BLaER1 (cell line): ENCODE results near the gene TRAPPC13.
"Not testable (repeated sequence)": the region's sequence is repeated elsewhere in the genome, so short reads cannot be mapped to it uniquely, and the experiment has no call there.

ENCODE experiments used
- H3K27ac ChIP-seq: shearing (Covaris generic); formaldehyde crosslinking; 2 replicates; pipeline ENCODE4 v1.8.1; 2022
- H3K27me3 ChIP-seq: shearing (Covaris generic); formaldehyde crosslinking; 2 replicates; pipeline ENCODE4 v1.8.1; 2022
- H3K36me3 ChIP-seq: shearing (Covaris generic); formaldehyde crosslinking; 2 replicates; pipeline ENCODE4 v1.8.1; 2022
- H3K4me1 ChIP-seq: shearing (Covaris generic); formaldehyde crosslinking; 2 replicates; pipeline ENCODE4 v1.8.1; 2022
- H3K4me2 ChIP-seq: shearing (Covaris generic); formaldehyde crosslinking; 2 replicates; pipeline ENCODE4 v1.8.1; 2022
- H3K4me3 ChIP-seq: shearing (Covaris generic); formaldehyde crosslinking; 2 replicates; pipeline ENCODE4 v1.8.1; 2022
- H3K9ac ChIP-seq: shearing (Covaris generic); formaldehyde crosslinking; 2 replicates; pipeline ENCODE4 v1.8.1; 2022
- H3K9me3 ChIP-seq: shearing (Covaris generic); formaldehyde crosslinking; 2 replicates; pipeline ENCODE4 v1.8.1; 2022
- H4K20me1 ChIP-seq: shearing (Covaris generic); formaldehyde crosslinking; 2 replicates; pipeline ENCODE4 v1.8.1; 2022
- Cebpa-rat ChIP-seq: shearing (Covaris generic); IDR thresholded peaks from 2 replicates; pipeline ENCODE4 v1.8.1; 2022

TRAPPC13 gene

GRCh38 chr5:65672796-65673195 lies 48.0 kb downstream of the TRAPPC13 start:
- H3K4me2 ChIP-seq: no peak overlapping the region

GRCh38 chr5:65674749-65675148 lies 49.9 kb downstream of the TRAPPC13 start:
- Histone ChIP-seq H3K9me3 (no peaks in the 10 kb centered on the region), H3K4me3 (no peak overlapping the region), H3K36me3 (peaks cover 77% of the 10 kb centered on the region), H3K9ac (no peak overlapping the region), H3K4me2 (no peak overlapping the region), H3K4me1 (no peaks in the 10 kb centered on the region), H3K27ac (no peak overlapping the region), H4K20me1 (no peaks in the 10 kb centered on the region), H3K27me3 (no peaks in the 10 kb centered on the region)
- TF ChIP-seq Cebpa-rat: no peak

More at GRCh38 chr5:65672796-65673195, 48.0 kb downstream of the TRAPPC13 start:
- Histone ChIP-seq H3K36me3 (peaks cover 73% of the 10 kb centered on the region), H3K9ac (no peak overlapping the region), H3K4me1 (no peaks in the 10 kb centered on the region), H3K9me3 (no peaks in the 10 kb centered on the region), H3K27ac (no peak overlapping the region), H3K4me3 (no peak overlapping the region), H3K27me3 (no peaks in the 10 kb centered on the region), H4K20me1 (no peaks in the 10 kb centered on the region)
- TF ChIP-seq Cebpa-rat: no peak

- not testable (repeated sequence) for H3K4me1 ChIP-seq, H3K27ac ChIP-seq, H3K9me3 ChIP-seq, H3K4me3 ChIP-seq, H4K20me1 ChIP-seq, H3K9ac ChIP-seq, H3K4me2 ChIP-seq, H3K27me3 ChIP-seq
- H3K36me3 ChIP-seq: peaks cover 75% of the 10 kb centered on the region
Observed at GRCh38 chr5:65676056-65676455, 51.2 kb downstream of the TRAPPC13 start.

GRCh38 chr5:65682148-65682547 lies 57.3 kb downstream of the TRAPPC13 start:
- no peaks in the 10 kb centered on the region for H3K27me3 ChIP-seq
- no peaks in the 10 kb centered on the region for H4K20me1 ChIP-seq
- H3K4me1 ChIP-seq: no peaks in the 10 kb centered on the region
- H3K27ac ChIP-seq: no peak overlapping the region
- no peak overlapping the region for H3K4me2 ChIP-seq
- no peak for TF ChIP-seq Cebpa-rat
- no peak overlapping the region for H3K9ac ChIP-seq
- H3K4me3 ChIP-seq: no peak overlapping the region
- H3K36me3 ChIP-seq: peaks cover 82% of the 10 kb centered on the region
- H3K9me3 ChIP-seq: no peaks in the 10 kb centered on the region

- no peak overlapping the region for H3K4me2 ChIP-seq
- H3K27me3 ChIP-seq: no peaks in the 10 kb centered on the region
- peaks cover 47% of the 10 kb centered on the region for H3K36me3 ChIP-seq
- peaks cover 14% of the 10 kb centered on the region for H3K4me1 ChIP-seq
- TF ChIP-seq Cebpa-rat: no peak
- H3K9ac ChIP-seq: no peak overlapping the region
- no peaks in the 10 kb centered on the region for H4K20me1 ChIP-seq
- no peak overlapping the region for H3K4me3 ChIP-seq
- H3K9me3 ChIP-seq: no peaks in the 10 kb centered on the region
- no peak overlapping the region for H3K27ac ChIP-seq
Observed at GRCh38 chr5:65693121-65693520, 68.3 kb downstream of the TRAPPC13 start.

GRCh38 chr5:65695162-65695755 lies 70.4 kb downstream of the TRAPPC13 start:
- TF ChIP-seq Cebpa-rat: no peak
- Histone ChIP-seq H4K20me1 (no peaks in the 10 kb centered on the region), H3K4me3 (no peak overlapping the region), H3K9me3 (peaks cover 8% of the 10 kb centered on the region), H3K27ac (no peak overlapping the region), H3K4me2 (no peak overlapping the region), H3K4me1 (peaks cover 17% of the 10 kb centered on the region), H3K9ac (no peak overlapping the region), H3K27me3 (no peaks in the 10 kb centered on the region), H3K36me3 (peaks cover 56% of the 10 kb centered on the region)

- Histone ChIP-seq H3K4me1 (peaks cover 17% of the 10 kb centered on the region), H3K36me3 (peaks cover 59% of the 10 kb centered on the region), H3K27me3 (no peaks in the 10 kb centered on the region), H3K4me2 (no peak overlapping the region), H3K27ac (no peak overlapping the region), H3K4me3 (no peak overlapping the region), H3K9ac (no peak overlapping the region), H3K9me3 (peaks cover 11% of the 10 kb centered on the region), H4K20me1 (no peaks in the 10 kb centered on the region)
- TF ChIP-seq Cebpa-rat: no peak
Observed at GRCh38 chr5:65695896-65696295, 71.1 kb downstream of the TRAPPC13 start.

GRCh38 chr5:65696892-65697291 lies 72.1 kb downstream of the TRAPPC13 start:
- peaks cover 11% of the 10 kb centered on the region for H3K9me3 ChIP-seq
- H3K27ac ChIP-seq: no peak overlapping the region
- H3K4me1 ChIP-seq: peaks cover 17% of the 10 kb centered on the region

GRCh38 chr5:65699338-65699737 lies 74.5 kb downstream of the TRAPPC13 start:
- H3K4me1 ChIP-seq: peaks cover 17% of the 10 kb centered on the region
- H3K9me3 ChIP-seq: peaks cover 11% of the 10 kb centered on the region
- H3K4me2 ChIP-seq: no peak overlapping the region
- H3K4me3 ChIP-seq: no peak overlapping the region
- no peak overlapping the region for H3K27ac ChIP-seq
- no peaks in the 10 kb centered on the region for H4K20me1 ChIP-seq
- no peak for TF ChIP-seq Cebpa-rat
- H3K9ac ChIP-seq: no peak overlapping the region
- H3K27me3 ChIP-seq: no peaks in the 10 kb centered on the region
- H3K36me3 ChIP-seq: peaks cover 53% of the 10 kb centered on the region

More at GRCh38 chr5:65696892-65697291, 72.1 kb downstream of the TRAPPC13 start:
- Histone ChIP-seq H3K27me3 (no peaks in the 10 kb centered on the region), H4K20me1 (no peaks in the 10 kb centered on the region), H3K9ac (no peak overlapping the region), H3K4me2 (no peak overlapping the region), H3K4me3 (no peak overlapping the region), H3K36me3 (peaks cover 54% of the 10 kb centered on the region)
- TF ChIP-seq Cebpa-rat: no peak

- H3K27ac ChIP-seq: no peak overlapping the region
- no peak overlapping the region for H3K9ac ChIP-seq
- no peaks in the 10 kb centered on the region for H4K20me1 ChIP-seq
- H3K36me3 ChIP-seq: peaks cover 46% of the 10 kb centered on the region
- peaks cover 14% of the 10 kb centered on the region for H3K4me1 ChIP-seq
- H3K4me3 ChIP-seq: no peak overlapping the region
- no peak overlapping the region for H3K4me2 ChIP-seq
- no peaks in the 10 kb centered on the region for H3K27me3 ChIP-seq
- H3K9me3 ChIP-seq: peaks cover 11% of the 10 kb centered on the region
- no peak for TF ChIP-seq Cebpa-rat
Observed at GRCh38 chr5:65702036-65702435, 77.2 kb downstream of the TRAPPC13 start.

GRCh38 chr5:65704621-65705239 lies 79.9 kb downstream of the TRAPPC13 start:
- Histone ChIP-seq H3K9me3 (0 out of 2 replicates have a peak, but pooled peaks cover 3% of the 10 kb centered on the region), H3K4me2 (no peak overlapping the region), H3K9ac (no peak overlapping the region), H3K4me1 (no peaks in the 10 kb centered on the region), H3K36me3 (peaks cover 45% of the 10 kb centered on the region), H3K27me3 (no peaks in the 10 kb centered on the region), H4K20me1 (no peaks in the 10 kb centered on the region), H3K4me3 (no peak overlapping the region), H3K27ac (no peak overlapping the region)
- TF ChIP-seq Cebpa-rat: no peak
